ENCODE measurements around the gene PLEKHM3. TPM values are rescaled to one million over a fixed set of nuclear protein-coding genes. Genes with fewer than 3 reads are reported as not detected.
A peak's percentile ranks its signal among the peaks of the same experiment; 100 is the strongest.

The PLEKHM3 gene
- total and polyA plus RNA-seq, 4 donors = 3.0 to 18.3 (median 5.5) TPM

DNA sequence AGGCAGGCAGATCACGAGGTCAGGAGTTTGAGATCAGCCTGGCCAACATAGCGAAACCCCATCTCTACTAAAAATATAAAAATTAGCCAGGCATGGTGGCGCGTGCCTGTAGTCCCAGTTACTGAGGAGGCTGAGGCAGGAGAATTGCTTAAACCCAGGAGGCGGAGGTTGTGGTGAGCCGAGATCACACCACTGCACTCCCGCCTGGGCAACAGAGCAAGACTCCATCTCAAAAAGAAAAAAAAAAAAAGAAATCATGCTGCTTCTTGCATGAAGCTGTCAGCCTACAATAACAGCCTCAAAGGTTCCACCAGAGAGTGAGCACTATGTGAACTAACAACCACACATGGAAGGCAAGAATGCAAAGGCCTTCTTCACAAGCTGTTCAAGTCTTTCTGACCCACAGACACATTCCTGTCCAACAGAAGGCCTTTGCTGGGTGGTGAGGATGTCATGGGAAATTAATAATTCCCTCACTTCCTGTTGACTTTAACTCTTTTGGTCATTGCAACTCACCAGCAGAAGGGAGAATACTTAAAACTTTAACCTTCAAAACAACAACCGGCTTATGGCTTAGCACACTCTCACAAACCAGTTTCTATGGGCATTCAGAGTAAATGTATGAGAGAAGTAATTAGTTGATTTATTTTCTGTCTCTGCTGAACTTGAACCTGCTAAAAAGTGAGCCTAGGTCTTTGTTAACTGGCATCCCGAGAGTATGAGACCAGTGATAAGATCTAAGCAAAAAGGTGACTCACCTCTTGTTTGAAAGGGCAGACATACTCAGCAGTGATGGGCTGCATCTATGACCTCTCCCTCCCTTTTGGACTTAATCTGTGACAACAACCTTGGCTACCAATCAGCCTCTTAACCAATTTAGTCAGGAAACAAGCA, 11.8 kb downstream of the PLEKHM3 start:
- TF ChIP-seq NR2F2 (IDR thresholded peaks at IDR 0.05) = no peak
- peak in 1 of 2 donors; percentile 38 for TF ChIP-seq HNF4A (conservative IDR thresholded peaks at IDR 0.05)
- peak in 1 of 2 donors; percentile 52 for TF ChIP-seq JUND (IDR thresholded peaks at IDR 0.05)
- peak; percentile 34 to 35 for TF ChIP-seq GABPA (IDR thresholded peaks at IDR 0.05 in 1 of 2, conservative IDR thresholded peaks at IDR 0.05 in 1 of 2)
- Histone ChIP-seq H3K36me3 (ENCODE audit: control insufficient read depth in 4 of 4, insufficient read depth in 3 of 4, low read depth in 1 of 4, low read length in 3 of 4) (no peaks in the 10 kb centered on the region), H3K27me3 (ENCODE audit: control insufficient read depth in 4 of 4, insufficient read depth in 4 of 4, low read length in 3 of 4) (no peaks in the 10 kb centered on the region), H3K4me3 (ENCODE audit: low read depth in 1 of 3, low read length in 3 of 3) (no peak overlapping the region), H3K27ac (ENCODE audit: low read depth in 1 of 2, low read length in 2 of 2) (no peak overlapping the region), H3K4me1 (ENCODE audit: control insufficient read depth in 4 of 4, insufficient read depth in 4 of 4, low read length in 3 of 4) (peaks cover 0 to 7% (median 4%) of the 10 kb centered on the region in 4 donors), H3K9ac (ENCODE audit: low read depth in 1 of 2, low read length in 2 of 2) (no peak overlapping the region), H3K9me3 (ENCODE audit: control insufficient read depth in 4 of 4, low read length in 3 of 4) (no peaks in the 10 kb centered on the region)
- DNase-seq (ENCODE audit: low spot score) = no peak
- WGBS = 88% methylated on average over 9 of the region's 9 CpGs

GRCh38 chr2:208012449-208012848, 12.9 kb downstream of the PLEKHM3 start:
- no peaks in the 10 kb centered on the region for H3K36me3 ChIP-seq (ENCODE audit: control insufficient read depth in 4 of 4, insufficient read depth in 3 of 4, low read depth in 1 of 4, low read length in 3 of 4)
- H3K4me1 ChIP-seq (ENCODE audit: control insufficient read depth in 4 of 4, insufficient read depth in 4 of 4, low read length in 3 of 4) = peaks cover 0 to 4% (median 1%) of the 10 kb centered on the region in 4 donors
- no peaks in the 10 kb centered on the region for H3K9me3 ChIP-seq (ENCODE audit: control insufficient read depth in 4 of 4, low read length in 3 of 4)
- H3K27me3 ChIP-seq (ENCODE audit: control insufficient read depth in 4 of 4, insufficient read depth in 4 of 4, low read length in 3 of 4) = no peaks in the 10 kb centered on the region
- no peak overlapping the region for H3K4me3 ChIP-seq (ENCODE audit: low read depth in 1 of 3, low read length in 3 of 3)
- no peak for DNase-seq (ENCODE audit: low spot score)
- H3K9ac ChIP-seq (ENCODE audit: low read depth in 1 of 2, low read length in 2 of 2) = no peak overlapping the region
- H3K27ac ChIP-seq (ENCODE audit: low read depth in 1 of 2, low read length in 2 of 2) = no peak overlapping the region
- TF ChIP-seq EGR1 (IDR thresholded peaks at IDR 0.05; ENCODE audit: low read depth in 2 of 2) = no peak
- no peak for TF ChIP-seq ZBTB33 (IDR thresholded peaks at IDR 0.05)
- TF ChIP-seq HNF4G (IDR thresholded peaks at IDR 0.05) = no peak
- TF ChIP-seq SP1 (IDR thresholded peaks at IDR 0.05) = no peak
- no peak for TF ChIP-seq TAF1 (conservative IDR thresholded peaks at IDR 0.05)
- no peak for TF ChIP-seq FOXA1 (IDR thresholded peaks at IDR 0.05)
- no peak for TF ChIP-seq FOXA2 (IDR thresholded peaks at IDR 0.05)
- TF ChIP-seq JUND (IDR thresholded peaks at IDR 0.05) = no peak
- TF ChIP-seq, protein P1, sequence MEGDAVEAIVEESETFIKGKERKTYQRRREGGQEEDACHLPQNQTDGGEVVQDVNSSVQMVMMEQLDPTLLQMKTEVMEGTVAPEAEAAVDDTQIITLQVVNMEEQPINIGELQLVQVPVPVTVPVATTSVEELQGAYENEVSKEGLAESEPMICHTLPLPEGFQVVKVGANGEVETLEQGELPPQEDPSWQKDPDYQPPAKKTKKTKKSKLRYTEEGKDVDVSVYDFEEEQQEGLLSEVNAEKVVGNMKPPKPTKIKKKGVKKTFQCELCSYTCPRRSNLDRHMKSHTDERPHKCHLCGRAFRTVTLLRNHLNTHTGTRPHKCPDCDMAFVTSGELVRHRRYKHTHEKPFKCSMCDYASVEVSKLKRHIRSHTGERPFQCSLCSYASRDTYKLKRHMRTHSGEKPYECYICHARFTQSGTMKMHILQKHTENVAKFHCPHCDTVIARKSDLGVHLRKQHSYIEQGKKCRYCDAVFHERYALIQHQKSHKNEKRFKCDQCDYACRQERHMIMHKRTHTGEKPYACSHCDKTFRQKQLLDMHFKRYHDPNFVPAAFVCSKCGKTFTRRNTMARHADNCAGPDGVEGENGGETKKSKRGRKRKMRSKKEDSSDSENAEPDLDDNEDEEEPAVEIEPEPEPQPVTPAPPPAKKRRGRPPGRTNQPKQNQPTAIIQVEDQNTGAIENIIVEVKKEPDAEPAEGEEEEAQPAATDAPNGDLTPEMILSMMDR (IDR thresholded peaks at IDR 0.05; ENCODE audit: low read depth, low read length, missing input control) = no peak
- no peak for TF ChIP-seq REST (IDR thresholded peaks at IDR 0.05)
- TF ChIP-seq NR2F2 (IDR thresholded peaks at IDR 0.05) = no peak
- no peak for TF ChIP-seq RAD21 (IDR thresholded peaks at IDR 0.05)
- TF ChIP-seq GABPA (IDR thresholded peaks at IDR 0.05 in 1 of 2, conservative IDR thresholded peaks at IDR 0.05 in 1 of 2) = no peak
- no peak for TF ChIP-seq RXRA (IDR thresholded peaks at IDR 0.05)
- TF ChIP-seq, protein P2, sequence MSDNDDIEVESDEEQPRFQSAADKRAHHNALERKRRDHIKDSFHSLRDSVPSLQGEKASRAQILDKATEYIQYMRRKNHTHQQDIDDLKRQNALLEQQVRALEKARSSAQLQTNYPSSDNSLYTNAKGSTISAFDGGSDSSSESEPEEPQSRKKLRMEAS (IDR thresholded peaks at IDR 0.05) = no peak
- TF ChIP-seq ATF3 (IDR thresholded peaks at IDR 0.05) = no peak
- TF ChIP-seq YY1 (IDR thresholded peaks at IDR 0.05) = no peak
- no peak for TF ChIP-seq HNF4A (conservative IDR thresholded peaks at IDR 0.05)

Data from liver (tissue), 9 donors.